Thoracic aorta (tissue), 2 donors: Measurements from ENCODE around the gene SATL1. TPM values are rescaled to one million over a fixed set of nuclear protein-coding genes. Genes with fewer than 3 reads are reported as not detected.
A peak's percentile ranks its signal among the peaks of the same experiment; 100 is the strongest.
"Not testable (repeated sequence)": the region's sequence is repeated elsewhere in the genome, so short reads cannot be mapped to it uniquely, and the experiment has no call there.

ENCODE experiments used
- ATAC-seq: fragments of 150-250 bp; one replicate; pipeline ENCODE4 v1.8.0; 2017; ENCODE audit warnings: low read depth; ENCODE audit not compliant: insufficient number of reproducible peaks, low FRiP score
- DNase-seq: peaks from one replicate; pipeline ENCODE4 v3.0.0-alpha.2; 2020; ENCODE audit warnings: low spot score
- H3K27ac ChIP-seq, 2 donors: fragments of 200-600 bp; sonication (generic); 1 replicate in 1 of 2; 2 replicates in 1 of 2; pipeline ENCODE4 v1.5.1; 2016; ENCODE audit warnings: mild to moderate bottlenecking in 2 of 2, moderate library complexity in 2 of 2
- H3K27me3 ChIP-seq: fragments of 200-600 bp; sonication (generic); replicated peaks from 2 replicates; pipeline ENCODE4 v1.6.0; 2016; ENCODE audit warnings: mild to moderate bottlenecking; ENCODE audit not compliant: insufficient read depth
- H3K36me3 ChIP-seq: fragments of 200-600 bp; sonication (generic); one replicate; pipeline ENCODE4 v1.5.1; 2016
- H3K4me1 ChIP-seq, 2 donors: fragments of 200-600 bp; sonication (generic); 1 replicate in 1 of 2; 2 replicates in 1 of 2; pipeline versions ENCODE4 v1.5.1 to v1.6.0; 2016; ENCODE audit warnings: low read depth in 2 of 2, mild to moderate bottlenecking in 1 of 2; ENCODE audit not compliant: control insufficient read depth in 1 of 2
- H3K4me3 ChIP-seq: fragments of 200-600 bp; sonication (generic); 2 replicates; pipeline ENCODE4 v1.5.1; 2016; ENCODE audit warnings: mild to moderate bottlenecking
- H3K9me3 ChIP-seq: fragments of 200-600 bp; sonication (generic); 2 replicates; pipeline ENCODE4 v1.5.1; 2016
- CTCF ChIP-seq: fragments of 200-600 bp; sonication (generic); IDR thresholded peaks from one replicate; pipeline ENCODE4 v1.5.1; 2019; ENCODE audit warnings: antibody characterized with exemption
- total RNA-seq, 2 donors: library from RNA; depleted of rRNA; stranded (reverse); fragments of >200 nt; gene quantifications; one replicate each; pipeline versions ENCODE4 v1.1.0 to v1.2.3, GENCODE V29; 2016

SATL1 gene
- not detected for total RNA-seq

GRCh38 chrX:85243761-85244449, at the start of gene SATL1, which contains the start of gene ZNF711:
SATL1 (minus strand) TSS chrX:85243779; CDS start chrX:85108968, 134,811 bp downstream.
ZNF711 (plus strand) TSS chrX:85243991; CDS start chrX:85247573, 3,582 bp downstream.
- Histone ChIP-seq H3K36me3 (no peaks in the 10 kb centered on the region), H3K27ac (no peak within 1 kb of the TSS), H3K4me3 (peak within 1 kb of the TSS; percentile 80), H3K9me3 (no peaks in the 10 kb centered on the region), H3K4me1 (no peaks in the 10 kb centered on the region), H3K27me3 (no peaks in the 10 kb centered on the region)
- no peak for ATAC-seq
- no peak for TF ChIP-seq CTCF
- DNase-seq, result no peak

GRCh38 chrX:85288992-85289723, 45.6 kb upstream of the SATL1 start:
- no peaks in the 10 kb centered on the region for H3K27me3 ChIP-seq
- no peak for DNase-seq
- H3K27ac ChIP-seq, result no peak overlapping the region
- no peak for TF ChIP-seq CTCF
- no peak overlapping the region for H3K4me3 ChIP-seq
- H3K36me3 ChIP-seq, result no peaks in the 10 kb centered on the region
- no peaks in the 10 kb centered on the region for H3K9me3 ChIP-seq
- ATAC-seq, result no peak
- H3K4me1 ChIP-seq, result no peaks in the 10 kb centered on the region

GRCh38 chrX:85285286-85285685, 41.7 kb upstream of the SATL1 start:
- H3K36me3 ChIP-seq, H3K4me3 ChIP-seq, DNase-seq, H3K9me3 ChIP-seq, H3K27ac ChIP-seq, H3K27me3 ChIP-seq, ATAC-seq, H3K4me1 ChIP-seq: not testable (repeated sequence)

GRCh38 chrX:85244450-85245211, 1.1 kb upstream of the SATL1 start:
- Histone ChIP-seq H3K4me3 (peak overlapping the region; percentile 80), H3K27ac (no peak overlapping the region), H3K9me3 (no peaks in the 10 kb centered on the region), H3K36me3 (no peaks in the 10 kb centered on the region), H3K27me3 (no peaks in the 10 kb centered on the region), H3K4me1 (no peaks in the 10 kb centered on the region)
- TF ChIP-seq CTCF, result no peak
- no peak for ATAC-seq
- DNase-seq, result no peak

- Histone ChIP-seq H3K4me3 (peak overlapping the region; percentile 80), H3K27me3 (no peaks in the 10 kb centered on the region), H3K27ac (no peak overlapping the region), H3K4me1 (no peaks in the 10 kb centered on the region), H3K36me3 (no peaks in the 10 kb centered on the region), H3K9me3 (no peaks in the 10 kb centered on the region)
- TF ChIP-seq CTCF, result no peak
- DNase-seq (no peak), ATAC-seq (no peak)
Observed at GRCh38 chrX:85243155-85243554, 424 bp downstream of the SATL1 start.
